ENCODE measurements around the gene GPC6.

GPC6 gene

GRCh38 chr13:93280688-93281087 lies 54.1 kb downstream of the GPC6 start:
- Mint-ChIP-seq H3K9me3 (no peaks in the 10 kb centered on the region), H3K27me3 (no peaks in the 10 kb centered on the region), H3K27ac (no peak overlapping the region), H3K36me3 (no peaks in the 10 kb centered on the region), H3K4me3 (no peak overlapping the region), H3K4me1 (no peaks in the 10 kb centered on the region)
- no peak for ATAC-seq

GRCh38 chr13:93283255-93283654 lies 56.6 kb downstream of the GPC6 start:
- H3K4me1 Mint-ChIP-seq, result no peaks in the 10 kb centered on the region
- no peak for ATAC-seq
- H3K27ac Mint-ChIP-seq, result no peak overlapping the region
- no peaks in the 10 kb centered on the region for H3K27me3 Mint-ChIP-seq
- H3K9me3 Mint-ChIP-seq, result no peaks in the 10 kb centered on the region
- H3K4me3 Mint-ChIP-seq, result no peak overlapping the region
- no peaks in the 10 kb centered on the region for H3K36me3 Mint-ChIP-seq

GRCh38 chr13:93284064-93284463 lies 57.5 kb downstream of the GPC6 start:
- Mint-ChIP-seq H3K4me1 (no peaks in the 10 kb centered on the region), H3K36me3 (no peaks in the 10 kb centered on the region), H3K27ac (no peak overlapping the region), H3K27me3 (no peaks in the 10 kb centered on the region), H3K9me3 (no peaks in the 10 kb centered on the region), H3K4me3 (no peak overlapping the region)
- ATAC-seq, result no peak

GRCh38 chr13:93286047-93286446 lies 59.4 kb downstream of the GPC6 start:
- Mint-ChIP-seq H3K4me3 (no peak overlapping the region), H3K9me3 (no peaks in the 10 kb centered on the region), H3K27ac (no peak overlapping the region), H3K36me3 (no peaks in the 10 kb centered on the region), H3K4me1 (no peaks in the 10 kb centered on the region), H3K27me3 (no peaks in the 10 kb centered on the region)
- no peak for ATAC-seq

GRCh38 chr13:93289053-93289452 lies 62.4 kb downstream of the GPC6 start:
- Mint-ChIP-seq H3K36me3 (no peaks in the 10 kb centered on the region), H3K4me3 (no peak overlapping the region), H3K9me3 (no peaks in the 10 kb centered on the region), H3K27me3 (no peaks in the 10 kb centered on the region), H3K4me1 (no peaks in the 10 kb centered on the region), H3K27ac (no peak overlapping the region)
- no peak for ATAC-seq

GRCh38 chr13:93289842-93290241 lies 63.2 kb downstream of the GPC6 start:
- Mint-ChIP-seq H3K4me3 (no peak overlapping the region), H3K27me3 (no peaks in the 10 kb centered on the region), H3K9me3 (no peaks in the 10 kb centered on the region), H3K4me1 (no peaks in the 10 kb centered on the region), H3K27ac (no peak overlapping the region), H3K36me3 (no peaks in the 10 kb centered on the region)
- no peak for ATAC-seq

GRCh38 chr13:93290503-93290902 lies 63.9 kb downstream of the GPC6 start:
- H3K9me3 Mint-ChIP-seq, result no peaks in the 10 kb centered on the region
- H3K36me3 Mint-ChIP-seq, result no peaks in the 10 kb centered on the region
- no peak overlapping the region for H3K4me3 Mint-ChIP-seq
- no peaks in the 10 kb centered on the region for H3K27me3 Mint-ChIP-seq
- ATAC-seq, result no peak
- H3K4me1 Mint-ChIP-seq, result no peaks in the 10 kb centered on the region
- H3K27ac Mint-ChIP-seq, result no peak overlapping the region

GRCh38 chr13:93292366-93292765 lies 65.8 kb downstream of the GPC6 start:
- Mint-ChIP-seq H3K27ac (no peak overlapping the region), H3K36me3 (no peaks in the 10 kb centered on the region), H3K4me3 (no peak overlapping the region), H3K9me3 (no peaks in the 10 kb centered on the region), H3K27me3 (no peaks in the 10 kb centered on the region), H3K4me1 (no peaks in the 10 kb centered on the region)
- ATAC-seq, result no peak

GRCh38 chr13:93293710-93294109 lies 67.1 kb downstream of the GPC6 start:
- H3K4me1 Mint-ChIP-seq, result no peaks in the 10 kb centered on the region
- no peak overlapping the region for H3K27ac Mint-ChIP-seq
- no peak for ATAC-seq
- no peaks in the 10 kb centered on the region for H3K9me3 Mint-ChIP-seq
- H3K27me3 Mint-ChIP-seq, result no peaks in the 10 kb centered on the region
- H3K4me3 Mint-ChIP-seq, result no peak overlapping the region
- no peaks in the 10 kb centered on the region for H3K36me3 Mint-ChIP-seq

- Mint-ChIP-seq H3K27ac (no peak overlapping the region), H3K4me1 (no peaks in the 10 kb centered on the region), H3K9me3 (no peaks in the 10 kb centered on the region), H3K27me3 (no peaks in the 10 kb centered on the region), H3K36me3 (no peaks in the 10 kb centered on the region), H3K4me3 (no peak overlapping the region)
- no peak for ATAC-seq
Measured at GRCh38 chr13:93296584-93296983, 70.0 kb downstream of the GPC6 start.

GRCh38 chr13:93298713-93299112 lies 72.1 kb downstream of the GPC6 start:
- no peaks in the 10 kb centered on the region for H3K4me1 Mint-ChIP-seq
- H3K27me3 Mint-ChIP-seq, result no peaks in the 10 kb centered on the region
- no peak overlapping the region for H3K27ac Mint-ChIP-seq
- no peak for ATAC-seq
- no peaks in the 10 kb centered on the region for H3K9me3 Mint-ChIP-seq
- H3K4me3 Mint-ChIP-seq, result no peak overlapping the region
- H3K36me3 Mint-ChIP-seq, result no peaks in the 10 kb centered on the region

- no peaks in the 10 kb centered on the region for H3K27me3 Mint-ChIP-seq
- H3K27ac Mint-ChIP-seq, result no peak overlapping the region
- no peaks in the 10 kb centered on the region for H3K4me1 Mint-ChIP-seq
- H3K36me3 Mint-ChIP-seq, result no peaks in the 10 kb centered on the region
- ATAC-seq, result no peak
- H3K4me3 Mint-ChIP-seq, result no peak overlapping the region
- peaks cover 2% of the 10 kb centered on the region for H3K9me3 Mint-ChIP-seq
Measured at GRCh38 chr13:93304134-93304533, 77.5 kb downstream of the GPC6 start.

GRCh38 chr13:93304868-93305613 lies 78.4 kb downstream of the GPC6 start:
- H3K4me1 Mint-ChIP-seq, result no peaks in the 10 kb centered on the region
- peaks cover 2% of the 10 kb centered on the region for H3K9me3 Mint-ChIP-seq
- no peak for ATAC-seq
- H3K27ac Mint-ChIP-seq, result no peak overlapping the region
- no peak overlapping the region for H3K4me3 Mint-ChIP-seq
- no peaks in the 10 kb centered on the region for H3K27me3 Mint-ChIP-seq
- H3K36me3 Mint-ChIP-seq, result no peaks in the 10 kb centered on the region

GRCh38 chr13:93305886-93306285 lies 79.3 kb downstream of the GPC6 start:
- Mint-ChIP-seq H3K4me3 (no peak overlapping the region), H3K27ac (no peak overlapping the region), H3K27me3 (no peaks in the 10 kb centered on the region), H3K4me1 (no peaks in the 10 kb centered on the region), H3K9me3 (peaks cover 2% of the 10 kb centered on the region), H3K36me3 (no peaks in the 10 kb centered on the region)
- no peak for ATAC-seq

- no peaks in the 10 kb centered on the region for H3K27me3 Mint-ChIP-seq
- no peaks in the 10 kb centered on the region for H3K36me3 Mint-ChIP-seq
- no peak for ATAC-seq
- H3K27ac Mint-ChIP-seq, result no peak overlapping the region
- H3K9me3 Mint-ChIP-seq, result peaks cover 2% of the 10 kb centered on the region
- H3K4me3 Mint-ChIP-seq, result no peak overlapping the region
- H3K4me1 Mint-ChIP-seq, result no peaks in the 10 kb centered on the region
Measured at GRCh38 chr13:93307136-93307535, 80.5 kb downstream of the GPC6 start.

- Mint-ChIP-seq H3K9me3 (peaks cover 2% of the 10 kb centered on the region), H3K4me1 (no peaks in the 10 kb centered on the region), H3K27ac (no peak overlapping the region), H3K27me3 (no peaks in the 10 kb centered on the region), H3K4me3 (no peak overlapping the region), H3K36me3 (no peaks in the 10 kb centered on the region)
- no peak for ATAC-seq
Measured at GRCh38 chr13:93307651-93308050, 81.0 kb downstream of the GPC6 start.
